GM19324 (cell line): ENCODE data around the gene LGALS12.
"Not testable (repeated sequence)": the region's sequence is repeated elsewhere in the genome, so short reads cannot be mapped to it uniquely, and the experiment has no call there.

Source experiments
- ATAC-seq: cut with Tn5 transposase; IDR thresholded peaks from one replicate; pipeline ENCODE4 v1.9.1; 2021; ENCODE audit warnings: mild to moderate bottlenecking, moderate library complexity; ENCODE audit not compliant: unreplicated experiment, low FRiP score

The LGALS12 gene

GRCh38 chr11:63531074-63531792 is 25.3 kb downstream of the LGALS12 start:
- peak; percentile 54 for ATAC-seq

DNA sequence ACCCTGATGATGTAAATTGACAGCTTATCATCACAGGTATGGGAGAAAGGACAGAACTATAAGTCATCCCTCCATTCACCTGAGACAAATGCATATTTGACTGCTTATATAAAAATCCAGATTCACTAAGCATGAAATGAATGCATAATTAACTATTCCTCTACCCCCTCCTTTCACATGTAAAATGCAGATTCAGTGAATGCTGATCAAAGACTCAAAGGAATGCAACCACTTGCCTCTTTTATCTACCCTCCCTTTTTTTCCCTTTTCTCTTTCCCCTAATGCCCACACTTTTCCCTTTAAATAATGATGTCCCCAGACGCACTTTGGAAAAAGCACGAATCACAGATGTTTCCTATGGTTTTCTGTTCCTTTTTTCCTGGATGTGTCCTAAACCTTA is 26.2 kb downstream of the LGALS12 start:
- no peak for ATAC-seq

GRCh38 chr11:63532799-63533475 is 27.1 kb downstream of the LGALS12 start:
- no peak for ATAC-seq

DNA sequence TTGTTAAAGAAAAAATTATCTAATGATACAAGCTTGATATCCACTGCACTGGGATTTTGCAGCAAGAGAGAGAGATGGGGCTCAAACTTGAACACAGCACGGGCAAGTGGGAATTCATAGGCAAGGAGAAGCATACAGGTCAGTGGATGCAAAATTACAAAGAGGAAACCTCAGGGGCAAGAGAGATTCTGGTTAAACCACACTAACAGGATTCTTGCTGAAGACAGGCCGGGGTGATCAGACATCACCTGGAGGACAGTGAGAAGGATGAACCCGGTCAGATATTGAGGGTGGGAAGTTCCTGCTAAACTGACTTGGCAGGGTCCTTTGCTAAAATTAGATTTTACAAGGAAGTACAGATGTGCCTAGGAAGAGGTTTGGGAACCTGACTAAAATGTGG is 28.2 kb downstream of the LGALS12 start:
- ATAC-seq = no peak

DNA sequence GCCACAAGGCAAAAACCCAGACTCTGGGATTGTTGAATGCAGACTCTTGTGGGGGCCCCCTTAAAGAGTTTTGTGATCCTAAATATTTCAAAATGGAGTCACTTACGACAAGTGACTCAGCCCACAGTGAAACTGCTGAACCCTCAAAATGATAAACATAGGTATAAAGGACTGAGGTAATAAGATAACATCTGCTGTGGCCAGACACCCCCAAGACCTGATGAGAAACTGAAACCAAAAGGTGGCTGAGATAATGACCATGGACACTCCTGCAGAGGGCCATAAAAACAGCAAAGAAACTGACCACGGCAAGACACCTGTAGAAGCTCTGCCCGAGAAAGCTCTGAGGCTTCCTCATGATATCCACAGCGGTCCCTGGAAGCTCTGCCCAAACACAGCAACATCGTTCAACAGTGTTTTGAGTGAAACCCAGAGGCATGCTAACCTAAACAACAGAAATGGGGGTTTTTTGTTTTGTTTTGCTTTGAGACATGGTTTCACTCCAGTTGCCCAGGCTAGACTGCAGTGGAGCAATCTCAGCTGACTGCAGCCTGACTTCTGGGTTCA is 29.1 kb downstream of the LGALS12 start:
- ATAC-seq = peak; percentile 38

- no peak for ATAC-seq
Measured at GRCh38 chr11:63535734-63536133, 29.9 kb downstream of the LGALS12 start.

- ATAC-seq = no peak
Measured at GRCh38 chr11:63536669-63537292, 30.9 kb downstream of the LGALS12 start, which contains the start of gene PLAAT4. Gene PLAAT4, plus strand, starts transcription at chr11:63536808. Its CDS starts 61 bp downstream, at chr11:63536869.

DNA sequence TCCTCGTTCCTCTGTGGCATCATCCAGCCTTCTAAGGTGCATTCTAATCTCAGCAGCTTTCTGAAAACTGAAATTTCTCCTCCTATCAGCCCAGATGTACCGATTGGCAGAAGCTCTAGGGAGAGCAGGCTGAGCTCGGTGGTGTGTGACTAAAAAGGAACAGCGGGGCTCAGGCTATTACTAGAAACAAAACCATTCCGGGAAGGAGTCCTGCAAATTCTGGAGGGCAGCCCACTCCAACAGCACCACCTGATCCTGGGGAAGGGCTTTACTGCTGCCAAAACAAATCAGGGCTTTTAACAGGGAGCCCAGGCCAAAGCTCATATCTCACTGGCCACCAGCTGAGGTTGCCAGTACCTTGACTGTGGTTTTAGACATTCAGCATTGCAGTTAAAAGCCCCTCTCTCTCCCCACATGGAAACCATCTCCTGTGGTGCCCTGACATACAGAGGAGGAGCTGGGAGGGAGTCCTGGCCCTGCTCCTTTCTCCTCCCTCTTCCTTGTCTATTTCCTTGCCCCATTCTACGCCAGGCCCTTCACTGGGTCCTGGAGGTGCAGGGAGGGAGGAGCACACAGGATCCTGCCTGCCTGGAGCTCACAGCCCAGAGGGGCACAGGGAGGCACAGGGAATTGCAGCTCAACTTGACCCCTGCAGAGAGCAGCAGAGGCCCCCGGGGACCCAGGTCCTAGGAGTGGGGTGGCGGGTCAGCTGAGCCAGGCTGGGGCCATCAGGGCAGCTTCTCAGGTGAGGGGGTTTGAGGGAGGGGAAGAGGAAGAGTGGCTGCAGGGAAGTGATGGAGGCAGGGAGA is 31.6 kb downstream of the LGALS12 start:
- no peak for ATAC-seq

GRCh38 chr11:63542506-63542905 is 36.6 kb downstream of the LGALS12 start:
- not testable (repeated sequence) for ATAC-seq

GRCh38 chr11:63543711-63544110 is 37.8 kb downstream of the LGALS12 start:
- ATAC-seq = no peak

GRCh38 chr11:63547061-63547460 is 41.2 kb downstream of the LGALS12 start:
- ATAC-seq = no peak

GRCh38 chr11:63548178-63548577 is 42.3 kb downstream of the LGALS12 start:
- ATAC-seq = no peak

DNA sequence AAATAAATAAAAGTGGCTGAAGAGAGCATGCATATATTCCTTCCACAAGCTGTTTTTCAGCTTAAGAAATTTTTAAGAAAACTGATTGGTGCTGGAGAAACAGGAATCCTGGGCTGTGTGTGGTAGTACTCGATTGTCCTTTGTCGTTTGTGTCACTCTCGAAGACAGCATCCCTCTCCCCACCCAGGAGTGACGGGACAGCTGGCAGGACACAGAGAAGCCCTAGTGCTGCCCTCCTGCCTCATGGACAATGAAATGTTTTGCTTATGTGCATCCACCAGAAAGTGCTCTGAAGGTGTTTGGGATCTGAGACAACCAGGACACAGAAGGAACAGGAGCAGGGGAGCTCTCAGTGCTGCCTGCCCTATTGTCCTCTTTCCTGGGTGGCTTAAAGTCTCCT is 43.5 kb downstream of the LGALS12 start:
- ATAC-seq = no peak

GRCh38 chr11:63550156-63550700 is 44.3 kb downstream of the LGALS12 start:
- not testable (repeated sequence) for ATAC-seq

GRCh38 chr11:63551091-63551888 is 45.4 kb downstream of the LGALS12 start:
- ATAC-seq = no peak

DNA sequence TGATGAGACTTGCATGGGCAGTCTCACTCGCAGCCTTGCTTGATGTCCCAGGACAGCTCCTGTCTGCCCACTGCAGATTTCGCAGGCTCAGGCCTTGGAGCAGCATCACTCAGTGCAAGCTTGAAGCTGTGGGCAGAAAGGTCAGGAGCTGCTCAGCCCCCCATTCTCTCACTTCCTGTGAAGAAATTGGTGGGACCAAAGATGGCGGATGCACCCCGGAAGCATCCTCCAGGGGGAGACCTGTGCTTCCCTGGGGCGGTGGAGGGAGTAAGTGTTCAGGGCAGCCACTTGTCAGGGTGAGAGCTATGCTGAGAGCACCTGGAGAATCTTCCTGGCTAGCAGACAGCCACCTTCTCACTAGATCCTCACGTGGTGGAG is 46.0 kb downstream of the LGALS12 start:
- no peak for ATAC-seq

DNA sequence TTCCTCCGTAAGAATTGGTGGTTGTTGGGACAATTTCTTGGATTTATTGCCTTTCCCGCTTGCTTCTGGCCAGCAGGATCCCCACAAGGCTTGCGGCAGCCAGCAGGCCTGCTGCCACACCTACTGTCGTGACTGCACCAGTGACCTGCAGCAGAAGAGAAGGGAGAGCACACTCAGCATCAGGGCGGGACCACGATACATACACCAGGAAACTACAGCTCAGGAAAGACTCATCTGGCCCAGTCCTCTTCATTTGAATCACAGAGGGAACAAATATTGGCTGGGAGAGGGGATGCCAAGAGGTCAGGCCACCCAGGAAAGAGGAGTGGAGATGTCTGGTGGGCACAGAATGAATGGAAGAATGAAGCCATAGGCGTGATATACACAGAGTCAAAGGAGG is 47.0 kb downstream of the LGALS12 start:
- no peak for ATAC-seq

DNA sequence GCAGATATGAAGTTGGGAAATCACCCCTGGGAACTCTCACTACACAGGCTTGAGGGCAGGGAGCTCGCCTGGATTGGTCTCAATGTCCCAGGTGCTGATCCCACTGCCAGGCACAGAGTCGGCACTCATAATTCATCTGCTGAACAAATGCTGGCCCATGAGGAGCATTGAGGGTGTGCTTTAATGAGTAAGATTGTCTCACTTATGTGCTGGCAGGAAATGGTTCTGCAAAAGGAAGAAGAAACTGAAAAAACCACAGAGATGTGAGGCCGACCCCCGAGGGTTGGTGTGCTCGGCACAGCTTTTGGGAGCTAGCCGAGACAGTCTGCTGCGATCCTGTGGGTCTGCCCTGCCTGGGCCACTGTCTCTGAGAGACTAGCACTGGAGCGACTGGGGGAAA is 47.9 kb downstream of the LGALS12 start:
- no peak for ATAC-seq

DNA sequence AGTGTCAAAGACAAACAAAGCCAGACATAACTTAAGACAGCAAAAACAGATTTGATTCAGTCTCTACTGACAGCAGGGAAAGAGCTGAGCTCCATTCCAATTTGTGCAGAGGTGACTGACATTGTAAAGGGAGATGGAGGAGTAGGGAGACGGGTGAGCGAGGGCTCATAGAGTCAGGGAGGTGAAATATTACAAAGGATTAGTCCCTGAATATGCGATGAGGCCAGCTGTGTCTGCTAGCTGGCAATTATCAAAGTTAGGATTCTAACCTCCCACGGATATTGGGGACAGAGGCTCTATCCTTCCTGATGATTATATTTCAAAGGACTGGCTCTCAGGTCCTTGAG is 49.0 kb downstream of the LGALS12 start:
- ATAC-seq = no peak
